NCI-H1436 treated with DMSO at 0.1 percent for 48 hours (cell line): Measurements from ENCODE around the gene SRGAP3.
A peak's percentile ranks its signal among the peaks of the same experiment; 100 is the strongest.

ENCODE experiments used
- DNase-seq: peaks from one replicate; lab custom pipeline; 2025; lab: John Stamatoyannopoulos, UW

Gene SRGAP3

DNA sequence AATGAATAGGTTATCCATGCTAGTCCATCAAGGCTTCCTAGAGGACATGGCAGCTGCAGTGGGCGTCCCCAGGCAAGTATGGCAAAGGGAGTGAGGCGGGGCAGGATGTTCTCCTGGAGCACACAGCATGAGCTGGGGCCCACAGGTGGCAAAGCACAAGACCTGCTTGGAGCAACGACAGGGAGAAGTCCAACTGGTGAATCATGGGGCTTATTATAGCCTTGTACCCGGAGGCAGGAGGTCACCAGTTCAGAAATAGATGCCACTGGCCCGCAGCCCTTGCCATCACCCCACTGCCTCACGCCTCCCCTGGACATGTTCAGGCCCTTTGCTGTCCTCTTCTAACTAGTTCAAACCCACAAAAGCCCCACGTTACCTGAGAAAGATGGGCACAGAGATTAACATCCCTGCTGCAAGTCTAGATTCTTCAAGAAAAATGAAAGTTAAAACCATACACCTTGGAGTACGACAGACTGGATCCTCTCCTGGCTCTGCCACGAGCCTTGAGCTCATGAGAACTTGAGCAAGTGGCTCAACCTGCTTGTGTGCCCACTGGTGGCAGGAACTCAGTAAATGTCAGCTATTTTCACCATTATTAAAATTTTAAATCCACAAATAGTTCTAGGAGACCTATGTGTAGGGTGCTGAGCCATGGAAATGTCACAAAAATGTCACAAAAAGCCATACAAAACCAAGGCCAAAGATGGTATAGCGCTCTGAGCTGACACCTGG is 1.8 kb upstream of the SRGAP3 start:
- DNase-seq, result no peak

- peak; percentile 0 for DNase-seq
These were observed 790 bp upstream of the SRGAP3 start for GRCh38 chr3:9250236-9250635.

DNA sequence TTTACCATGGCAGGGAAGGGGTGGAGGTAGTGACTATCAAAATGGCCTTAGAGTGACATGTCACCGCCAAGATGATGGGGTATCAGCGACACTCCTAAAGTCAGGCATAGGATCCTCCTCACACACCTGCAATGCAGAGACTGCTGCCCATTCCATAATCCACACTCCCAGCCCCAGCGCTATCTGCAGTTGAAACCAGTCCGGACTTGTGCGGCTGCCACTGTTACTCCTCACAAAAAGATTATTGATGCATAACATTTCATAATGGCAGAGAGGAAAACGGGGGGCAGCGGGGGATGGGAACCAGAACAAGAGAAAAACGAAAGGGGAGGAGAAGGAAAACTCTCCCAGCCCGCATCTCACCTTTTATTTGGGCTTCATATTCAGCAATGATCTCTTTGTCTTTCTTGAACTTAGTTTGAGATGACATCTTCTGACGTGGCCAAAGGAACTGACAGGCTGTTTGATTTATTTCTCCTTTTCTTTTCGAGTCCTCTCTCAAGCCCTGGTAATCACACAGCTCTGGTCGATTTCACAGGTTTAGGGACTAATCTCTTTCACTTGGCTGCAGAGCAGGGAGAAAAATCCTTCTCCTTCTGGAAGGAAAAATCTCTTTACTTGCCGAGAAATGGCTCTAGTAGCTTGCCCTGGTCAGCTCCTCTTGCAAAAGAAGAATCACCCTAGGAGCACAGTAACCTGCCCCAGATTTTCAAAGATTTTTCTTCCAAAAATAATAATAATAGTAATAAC is 749 bp downstream of the SRGAP3 start:
- no peak for DNase-seq

- DNase-seq, result no peak
These were observed 1.4 kb downstream of the SRGAP3 start for GRCh38 chr3:9247941-9248521.

DNA sequence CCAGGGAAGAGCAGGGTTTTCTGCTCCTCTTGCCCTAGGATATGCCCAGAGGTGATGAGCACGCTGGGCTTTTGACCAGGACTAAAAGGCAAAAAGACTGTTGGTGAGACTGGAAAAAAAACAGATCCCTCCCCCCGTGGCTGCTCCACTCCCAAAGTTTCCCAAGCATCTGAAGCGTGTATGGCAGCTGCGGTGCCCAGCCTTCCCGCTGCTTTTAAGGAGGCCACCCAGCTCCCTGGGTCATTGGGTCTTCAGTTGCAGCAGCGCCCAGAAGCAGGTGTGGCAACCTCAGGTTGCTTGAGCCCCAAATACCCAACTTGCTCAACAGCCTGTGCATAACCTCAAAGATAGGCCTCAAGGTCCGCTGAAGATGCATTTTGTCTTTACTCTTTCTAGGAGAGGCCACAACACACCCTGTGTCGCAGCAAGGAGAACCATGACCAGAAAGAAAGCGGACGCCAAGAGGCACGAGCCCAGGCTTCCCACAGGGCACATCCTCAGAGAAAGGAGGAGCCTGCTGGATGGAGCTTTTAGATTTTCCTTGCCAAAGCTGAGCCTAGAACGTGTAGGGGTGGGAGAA is 2.0 kb downstream of the SRGAP3 start:
- DNase-seq, result no peak

DNA sequence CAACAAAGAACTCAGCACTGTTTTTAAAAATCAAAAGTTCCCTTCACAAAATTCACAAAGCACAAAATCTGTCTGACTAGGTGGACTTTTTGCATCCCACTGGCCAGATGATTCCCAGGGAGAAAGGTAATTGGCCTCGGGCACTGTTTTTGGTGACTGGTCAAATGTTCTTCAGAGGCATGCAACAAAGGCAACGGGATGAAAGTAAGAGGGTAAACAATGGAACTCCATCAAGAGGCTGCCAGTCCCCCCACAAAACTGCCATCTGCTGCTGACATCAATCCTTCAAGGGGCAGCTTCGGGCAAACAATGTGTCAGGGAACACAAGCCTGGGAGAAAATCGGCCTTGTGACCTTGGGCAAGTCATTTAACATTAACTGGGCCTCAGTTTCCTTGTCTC is 3.3 kb downstream of the SRGAP3 start:
- no peak for DNase-seq

DNA sequence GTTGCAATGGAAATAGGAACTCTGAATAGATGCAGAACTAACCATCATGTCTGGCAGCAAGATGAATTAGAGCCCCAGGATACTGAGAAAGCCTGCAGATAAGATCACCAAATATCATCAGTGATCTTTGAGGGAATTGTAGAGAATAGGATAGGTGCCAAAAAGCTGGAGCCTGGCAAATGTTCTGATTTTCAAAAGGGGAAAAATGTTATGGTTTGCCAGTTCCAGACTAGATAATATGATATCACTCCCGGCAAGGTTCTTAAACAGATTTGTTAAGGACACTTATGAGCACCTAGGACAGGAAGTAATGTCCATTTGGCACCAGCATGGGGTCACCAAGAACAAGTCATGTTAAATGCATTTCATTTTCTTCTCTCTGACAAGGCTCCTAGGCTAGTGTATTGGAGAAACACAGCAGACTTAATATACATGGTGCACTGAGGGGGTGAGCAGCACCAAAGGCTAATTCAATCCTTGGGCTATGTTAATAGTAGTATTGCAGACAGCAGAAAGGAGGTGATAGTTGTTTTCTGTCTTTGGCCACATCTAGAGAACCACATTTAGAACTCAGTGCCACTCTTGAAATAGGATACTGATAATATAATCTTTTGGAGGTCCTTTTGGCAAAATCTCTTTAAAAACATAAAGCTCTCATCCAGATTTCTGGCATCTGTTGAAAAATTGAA is 4.8 kb downstream of the SRGAP3 start:
- DNase-seq, result no peak

GRCh38 chr3:9241956-9242355 is 7.5 kb downstream of the SRGAP3 start:
- no peak for DNase-seq

DNA sequence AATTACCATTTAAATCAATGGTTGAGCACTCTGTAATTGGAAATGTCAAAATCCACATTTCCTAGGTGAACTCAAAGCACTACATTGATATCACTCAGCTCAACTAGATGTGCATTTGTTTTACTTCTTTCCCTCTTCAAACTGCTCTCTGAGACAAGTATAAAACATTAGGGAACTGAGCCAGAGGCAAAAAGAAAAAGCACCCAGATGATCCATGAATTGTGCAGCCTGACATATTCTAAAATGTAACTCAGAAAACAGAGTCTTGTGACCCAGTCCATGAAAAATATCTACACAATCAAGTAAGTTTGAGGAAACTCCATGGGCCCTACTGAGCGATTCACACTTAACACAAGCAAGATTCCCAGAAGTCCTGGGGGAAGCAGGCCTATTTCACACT is 9.8 kb downstream of the SRGAP3 start:
- no peak for DNase-seq

GRCh38 chr3:9238721-9239295 is 10.6 kb downstream of the SRGAP3 start:
- no peak for DNase-seq

DNA sequence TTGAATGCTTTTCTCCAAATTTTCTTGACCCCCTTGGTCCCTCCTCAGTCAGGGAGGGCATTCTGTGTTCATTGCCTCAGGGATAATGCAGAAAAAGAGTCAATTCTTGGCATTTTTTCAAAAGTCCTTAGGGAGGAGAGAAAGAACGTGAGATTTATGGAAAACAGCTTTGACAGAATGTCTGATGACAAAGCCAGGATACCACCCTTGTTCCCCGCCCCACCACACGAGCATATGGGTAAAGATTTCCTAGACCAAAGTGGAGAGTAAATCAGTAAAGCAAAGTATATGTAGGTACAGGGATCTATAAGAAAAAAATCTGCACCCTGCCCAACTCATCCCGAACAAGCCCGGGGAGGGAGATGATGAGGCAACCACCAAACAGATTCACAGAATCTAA is 11.2 kb downstream of the SRGAP3 start:
- DNase-seq, result no peak

- DNase-seq, result no peak
These were observed 15.4 kb downstream of the SRGAP3 start for GRCh38 chr3:9233814-9234600.

- DNase-seq, result no peak
These were observed 16.3 kb downstream of the SRGAP3 start for GRCh38 chr3:9233101-9233500.

DNA sequence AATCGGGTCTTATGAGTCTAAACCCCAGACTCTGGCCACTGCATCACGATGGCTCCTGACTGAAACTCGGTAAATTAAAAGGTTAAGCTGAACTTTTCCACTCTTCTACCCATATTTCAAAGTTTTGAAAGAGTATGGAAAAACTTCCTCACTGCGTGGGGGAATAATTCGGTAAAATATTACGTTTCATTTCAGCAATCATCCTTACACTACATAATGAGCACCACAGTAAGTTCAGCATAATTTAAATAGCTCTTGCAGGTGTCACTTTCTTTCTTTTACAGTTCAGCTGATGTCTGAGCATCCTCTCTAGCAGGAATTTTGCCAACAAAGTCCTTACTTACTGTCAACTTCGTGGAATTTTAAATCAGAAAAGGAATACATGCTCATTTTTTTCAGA is 17.5 kb downstream of the SRGAP3 start:
- DNase-seq, result no peak

DNA sequence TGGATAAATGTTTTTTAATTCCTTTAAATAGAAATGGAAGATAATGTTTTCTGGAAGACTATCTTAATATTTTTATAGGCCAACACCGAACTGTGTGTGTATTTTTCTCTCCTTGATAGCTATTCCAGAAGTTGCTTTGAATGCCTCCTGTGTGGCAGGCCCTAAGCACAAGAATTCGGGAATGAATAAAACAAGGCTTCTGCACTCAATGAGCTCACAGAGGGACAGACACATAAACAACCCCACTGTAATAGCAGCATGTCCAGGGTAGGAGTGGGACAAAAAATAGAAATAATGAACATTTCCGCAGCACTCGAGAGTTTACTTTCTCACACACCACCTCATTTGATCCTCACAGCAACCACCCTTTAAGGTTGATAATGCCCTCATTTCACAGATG is 18.0 kb downstream of the SRGAP3 start:
- no peak for DNase-seq

DNA sequence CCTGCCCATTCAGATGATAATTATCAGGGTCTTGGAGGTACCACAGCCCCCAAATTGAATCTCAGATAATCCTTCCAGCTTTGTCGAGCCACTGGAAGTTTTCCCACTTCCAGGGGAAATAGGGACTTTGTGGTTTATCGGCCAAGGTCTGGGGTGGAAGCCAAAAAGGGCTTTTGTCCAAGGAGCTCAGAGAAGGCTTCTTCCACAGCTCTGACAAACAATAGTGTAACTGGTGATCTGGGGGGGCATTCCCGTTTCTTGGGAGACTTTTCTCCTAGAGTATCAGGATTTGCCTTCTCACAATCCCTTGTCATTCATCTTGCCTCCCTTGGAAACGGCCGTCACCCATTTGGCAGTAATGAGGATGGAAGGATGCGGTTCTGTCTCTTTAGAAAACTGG is 18.4 kb downstream of the SRGAP3 start:
- no peak for DNase-seq

- no peak for DNase-seq
These were observed 18.9 kb downstream of the SRGAP3 start for GRCh38 chr3:9230596-9230995.

DNA sequence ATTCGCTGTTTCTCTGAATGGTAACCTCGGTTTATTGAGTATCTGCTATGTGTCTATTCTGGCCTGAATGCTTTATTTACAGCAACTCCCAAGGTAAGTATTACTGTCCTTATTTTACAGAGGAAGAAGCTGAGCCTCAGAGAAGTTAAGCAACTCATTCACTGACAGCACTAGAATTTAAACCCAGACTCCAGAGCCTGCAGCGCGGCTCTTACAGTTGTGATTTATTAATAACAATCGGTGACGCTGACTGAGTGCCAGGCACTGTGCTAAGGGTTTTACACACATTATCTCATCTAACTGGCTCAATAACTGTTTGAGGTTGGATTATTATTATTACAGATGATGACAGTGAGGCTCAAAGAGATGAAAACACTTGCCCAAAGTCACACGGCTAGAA is 19.6 kb downstream of the SRGAP3 start:
- DNase-seq, result no peak

GRCh38 chr3:9229325-9229724 is 20.1 kb downstream of the SRGAP3 start:
- DNase-seq, result no peak

DNA sequence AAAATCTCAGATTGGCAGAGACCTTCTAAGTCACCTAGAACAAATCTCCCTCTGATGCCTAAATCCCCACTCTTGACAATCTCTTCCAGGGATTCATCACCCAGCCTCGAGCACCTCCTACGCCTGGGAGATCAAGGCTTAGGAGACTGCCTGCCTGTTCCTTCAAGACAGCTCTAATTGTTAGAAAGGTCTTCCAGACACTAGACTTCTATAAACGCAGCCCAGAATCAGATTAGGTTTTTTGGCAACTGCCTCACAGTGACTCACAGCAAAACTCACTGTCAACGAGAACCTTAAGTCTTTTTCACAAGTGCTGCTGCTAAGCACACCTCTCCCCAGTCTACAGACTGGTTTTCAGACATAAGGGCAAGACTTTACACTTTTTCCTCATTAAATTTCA is 23.1 kb downstream of the SRGAP3 start:
- no peak for DNase-seq

GRCh38 chr3:9225268-9225667 is 24.2 kb downstream of the SRGAP3 start:
- DNase-seq, result no peak
